GM18505 (cell line): Measurements from ENCODE around the gene SOX30.

Source experiments
- ATAC-seq: cut with Tn5 transposase; IDR thresholded peaks from one replicate; pipeline ENCODE4 v1.9.1; 2021; ENCODE audit not compliant: unreplicated experiment
- POLR2A ChIP-seq: IDR thresholded peaks from 4 replicates; pipeline ENCODE4 v1.6.1; 2011; ENCODE audit warnings: borderline replicate concordance; ENCODE audit not compliant: insufficient read depth, insufficient read length; ENCODE audit errors: extremely low read depth

The SOX30 gene

GRCh38 chr5:157649101-157649500 is 3.1 kb downstream of the SOX30 start:
- TF ChIP-seq POLR2A, result no peak

GRCh38 chr5:157648275-157648990 is 3.8 kb downstream of the SOX30 start:
- no peak for ATAC-seq
- TF ChIP-seq POLR2A, result no peak

More at GRCh38 chr5:157649101-157649500, 3.1 kb downstream of the SOX30 start:
- ATAC-seq, result no peak

GRCh38 chr5:157640406-157641066 is 11.7 kb downstream of the SOX30 start:
- no peak for TF ChIP-seq POLR2A

GRCh38 chr5:157630341-157630740 is 21.9 kb downstream of the SOX30 start:
- ATAC-seq, result no peak
- TF ChIP-seq POLR2A, result no peak

More at GRCh38 chr5:157640406-157641066, 11.7 kb downstream of the SOX30 start:
- ATAC-seq, result no peak

GRCh38 chr5:157626831-157627230 is 25.4 kb downstream of the SOX30 start:
- no peak for ATAC-seq
- TF ChIP-seq POLR2A, result no peak

- no peak for TF ChIP-seq POLR2A
- no peak for ATAC-seq
These were observed 28.1 kb downstream of the SOX30 start for GRCh38 chr5:157624144-157624543.

- ATAC-seq, result no peak
- TF ChIP-seq POLR2A, result no peak
These were observed 31.5 kb downstream of the SOX30 start for GRCh38 chr5:157620776-157621175.

- no peak for ATAC-seq
These were observed 34.0 kb downstream of the SOX30 start for GRCh38 chr5:157618191-157618765.

GRCh38 chr5:157616785-157617184 is 35.5 kb downstream of the SOX30 start:
- TF ChIP-seq POLR2A, result no peak
- no peak for ATAC-seq

More at GRCh38 chr5:157618191-157618765, 34.0 kb downstream of the SOX30 start:
- no peak for TF ChIP-seq POLR2A

GRCh38 chr5:157613385-157614245 is 38.6 kb downstream of the SOX30 start:
- TF ChIP-seq POLR2A, result no peak
- ATAC-seq, result no peak

GRCh38 chr5:157612581-157612980 is 39.7 kb downstream of the SOX30 start:
- ATAC-seq, result no peak
- no peak for TF ChIP-seq POLR2A

GRCh38 chr5:157611571-157612476 is 40.4 kb downstream of the SOX30 start:
- ATAC-seq, result peak; percentile 46
- TF ChIP-seq POLR2A, result no peak
